IMR-90 (cell line): ENCODE data around the gene NCOA7.

Experiments used
- BHLHE40 ChIP-seq: fragments of 150-350 bp; IDR thresholded peaks from 2 replicates; pipeline ENCODE4 v1.6.1; 2016; ENCODE audit warnings: mild to moderate bottlenecking, low read depth, low read length
- CTCF ChIP-seq: conservative IDR thresholded peaks from 2 replicates; pipeline ENCODE4 v1.5.1; 2012; ENCODE audit warnings: mild to moderate bottlenecking, low read depth, low read length, improper control_type of control experiment
- NFE2L2 ChIP-seq: fragments of 150-350 bp; IDR thresholded peaks from 2 replicates; pipeline ENCODE4 v1.6.1; 2016; ENCODE audit warnings: low read depth, mild to moderate bottlenecking, low read length
- RFX5 ChIP-seq: IDR thresholded peaks from 2 replicates; pipeline ENCODE4 v1.8.0; 2012; ENCODE audit warnings: low read depth, mild to moderate bottlenecking, low read length, moderate library complexity

- no peak for TF ChIP-seq RFX5
- TF ChIP-seq CTCF: no peak
- TF ChIP-seq BHLHE40: no peak
- TF ChIP-seq NFE2L2: no peak
These were observed 128.2 kb downstream of the NCOA7 start for GRCh38 chr6:125918681-125919566.
